HepG2 (cell line): ENCODE data around the gene VAMP5. TPM values are rescaled to one million over a fixed set of nuclear protein-coding genes. Genes with fewer than 3 reads are reported as not detected.

Source experiments
- ATAC-seq: fragments of 200-7000 bp; cut with Tn5 transposase; 3 replicates; pipeline ENCODE4 v1.9.1; 2020; ENCODE audit warnings: mild to moderate bottlenecking, moderate library complexity
- BruUV-seq: library from RNA; stranded (reverse); fragments of 400-500 nt; replicated peaks from 2 replicates; lab custom pipeline; 2021; lab: Mats Ljungman, UMichigan
- CTCF ChIA-PET: fragments of 300-600 bp; formaldehyde crosslinking; extraction: SDS; loops from one replicate; lab custom pipeline; 2021; ENCODE audit warnings: low total read pairs, inconsistent platforms, low intra/inter-chr PET ratio; lab: Yijun Ruan, JAX
- POLR2A ChIA-PET: fragments of 350-600 bp; sonication (Branson Sonifier 250); formaldehyde crosslinking; loops from one replicate; lab custom pipeline; 2020; ENCODE audit warnings: antibody characterized with exemption, inconsistent platforms; lab: Yijun Ruan, JAX
- DNase-seq: peaks from one replicate; pipeline ENCODE4 v3.0.0-alpha.2; 2015; ENCODE audit warnings: low spot score
- FAIRE-seq: peaks from 3 replicates; lab custom pipeline; 2011; peaks lifted over from hg19 to GRCh38; lab: Jason Lieb, UNC
- H2AFZ ChIP-seq: one replicate; pipeline ENCODE4 v1.6.1; 2011; ENCODE audit warnings: low read length, inconsistent platforms
- H3K27ac ChIP-seq: fragments of 300-600 bp; 3 replicates; pipeline ENCODE4 v1.8.0; 2011; ENCODE audit warnings: mixed run types, mild to moderate bottlenecking, mixed read lengths, low read length, inconsistent platforms; ENCODE audit not compliant: insufficient read depth; ENCODE audit errors: extremely low read length
- H3K27me3 ChIP-seq, 2 experiments: fragments of 200-600 bp in 1 of 2; 2 replicates in 1 of 2; 3 replicates in 1 of 2; pipeline versions ENCODE4 v1.6.0 to v1.8.0; 2011; ENCODE audit warnings: low read length in 2 of 2, mild to moderate bottlenecking in 2 of 2, moderate library complexity in 2 of 2, inconsistent platforms in 1 of 2; ENCODE audit not compliant: insufficient read depth in 2 of 2, control insufficient read depth in 1 of 2
- H3K36me3 ChIP-seq, 2 experiments: fragments of 200-600 bp in 1 of 2; replicated peaks in 1 of 2; 2 replicates in 1 of 2; 3 replicates in 1 of 2; pipeline versions ENCODE4 v1.5.1 to v1.8.0; 2011; ENCODE audit warnings: low read length in 2 of 2, inconsistent platforms in 1 of 2; ENCODE audit not compliant: insufficient read depth in 2 of 2, control insufficient read depth in 1 of 2
- H3K4me1 ChIP-seq: 2 replicates; pipeline ENCODE4 v1.5.1; 2012; ENCODE audit warnings: low read length, inconsistent platforms; ENCODE audit not compliant: insufficient read depth
- H3K4me2 ChIP-seq: 2 replicates; pipeline ENCODE4 v1.6.0; 2011; ENCODE audit warnings: low read depth, low read length, inconsistent platforms
- H3K4me3 ChIP-seq, 3 experiments: fragments of 200-600 bp in 1 of 3; sonication (generic), shearing (Covaris generic) in 1 of 3; replicated peaks in 1 of 3; 2 replicates each; pipeline ENCODE4 v1.5.1; 2011 to 2016; ENCODE audit warnings: low read length in 3 of 3, inconsistent platforms in 2 of 3, low read depth in 2 of 3, mild to moderate bottlenecking in 2 of 3, control low read depth in 1 of 3, mixed read lengths in 1 of 3; ENCODE audit not compliant: insufficient read depth in 1 of 3
- H3K79me2 ChIP-seq: one replicate; pipeline ENCODE4 v1.6.1; 2011; ENCODE audit warnings: low read length, inconsistent platforms; ENCODE audit not compliant: insufficient read depth
- H3K9ac ChIP-seq: 2 replicates; pipeline ENCODE4 v1.6.0; 2011; ENCODE audit warnings: mild to moderate bottlenecking, low read depth, low read length, inconsistent platforms; ENCODE audit not compliant: insufficient read depth
- H3K9me3 ChIP-seq: 2 replicates; pipeline ENCODE4 v1.5.1; 2012; ENCODE audit warnings: mild to moderate bottlenecking, low read length
- H4K20me1 ChIP-seq: 2 replicates; pipeline ENCODE4 v1.6.0; 2011; ENCODE audit warnings: inconsistent platforms, mild to moderate bottlenecking, low read length, moderate library complexity; ENCODE audit not compliant: insufficient read depth
- CEBPG ChIP-seq: IDR thresholded peaks from 2 replicates; pipeline ENCODE4 v1.6.1; 2016
- EP300 ChIP-seq, 3 experiments: sonication (generic) in 1 of 3; formaldehyde crosslinking in 1 of 3; IDR thresholded peaks; 2 replicates each; pipeline versions ENCODE4 v1.5.1 to v1.6.1; 2011 to 2020; ENCODE audit warnings: low read depth in 2 of 3, low read length in 2 of 3, borderline replicate concordance in 1 of 3, improper control_type of control experiment in 1 of 3, mild to moderate bottlenecking in 1 of 3, missing genetic modification reagents in 1 of 3, moderate library complexity in 1 of 3
- EZH2 ChIP-seq: conservative IDR thresholded peaks from 2 replicates; pipeline ENCODE4 v1.6.1; 2012; ENCODE audit warnings: mild to moderate bottlenecking, low read depth, low read length, moderate library complexity
- HCFC1 ChIP-seq: fragments of 150-350 bp; IDR thresholded peaks from 2 replicates; pipeline ENCODE4 v1.6.1; 2014; ENCODE audit warnings: low read depth, low read length
- HDAC1 ChIP-seq: sonication (generic); formaldehyde crosslinking; IDR thresholded peaks from 2 replicates; pipeline ENCODE4 v1.5.1; 2020; ENCODE audit warnings: mild to moderate bottlenecking, missing genetic modification reagents
- PTBP1 ChIP-seq: fragments of 200-400 bp; formaldehyde crosslinking; IDR thresholded peaks from 2 replicates; pipeline ENCODE4 v1.6.1; 2018; ENCODE audit warnings: low read length, low read depth; ENCODE audit not compliant: poor library complexity, severe bottlenecking
- RAD51 ChIP-seq: fragments of 450-650 bp; IDR thresholded peaks from 2 replicates; pipeline ENCODE4 v1.6.1; 2016; ENCODE audit warnings: borderline replicate concordance
- RARG ChIP-seq: sonication (generic); formaldehyde crosslinking; IDR thresholded peaks from 2 replicates; pipeline ENCODE4 v1.4.0; 2020; ENCODE audit warnings: low read depth, mild to moderate bottlenecking, missing genetic modification reagents
- TBP ChIP-seq: sonication (generic); formaldehyde crosslinking; IDR thresholded peaks from 2 replicates; pipeline ENCODE4 v1.5.0; 2020; ENCODE audit warnings: missing genetic modification reagents
- ZNF10 ChIP-seq: sonication (generic); formaldehyde crosslinking; IDR thresholded peaks from 2 replicates; pipeline ENCODE4 v1.4.0; 2020; ENCODE audit warnings: mild to moderate bottlenecking, low read depth, missing genetic modification reagents, borderline replicate concordance
- ZNF225 ChIP-seq: sonication (generic); formaldehyde crosslinking; IDR thresholded peaks from 2 replicates; pipeline ENCODE4 v1.4.0; 2020; ENCODE audit warnings: mild to moderate bottlenecking, missing genetic modification reagents
- ZNF644 ChIP-seq: IDR thresholded peaks from 2 replicates; pipeline ENCODE4 v1.6.1; 2016; ENCODE audit warnings: low read depth
- ZNF670 ChIP-seq: sonication (generic); formaldehyde crosslinking; IDR thresholded peaks from 2 replicates; pipeline ENCODE4 v1.8.0; 2022; ENCODE audit warnings: mild to moderate bottlenecking, missing genetic modification reagents, borderline replicate concordance
- ZNF737 ChIP-seq: sonication (generic); formaldehyde crosslinking; IDR thresholded peaks from 2 replicates; pipeline ENCODE4 v1.5.0; 2020; ENCODE audit warnings: missing genetic modification reagents, mild to moderate bottlenecking, borderline replicate concordance
- WGBS: methylation state at CpG from one replicate; pipeline ENCODE4 v1.1.6; 2017; ENCODE audit warnings: low lambda C conversion rate; 5-methylcytosine and 5-hydroxymethylcytosine counted together
- in situ Hi-C: cut with HindIII; loops from 2 replicates; pipeline ENCODE4 v1.10.0; 2017; ENCODE audit warnings: low pct_unique_long_range_greater_than_20kb; ENCODE audit not compliant: extremely low pct_ligation_motif_present
- intact Hi-C: fragments of 100-400 bp; cut with micrococcal nuclease; formaldehyde crosslinking; loops from one replicate; pipeline ENCODE4 v1.10.0; 2022; ENCODE audit not compliant: unreplicated experiment
- polyA plus RNA-seq, 8 experiments: library from polyadenylated mRNA; depleted of rRNA in 3 of 8; stranded (reverse) in 7 of 8; unstranded in 1 of 8; fragments of >200 nt; fragmentation: Illumina TruSeq in 4 of 8; extraction: Trizol in 4 of 8; gene quantifications; 2 replicates each; pipeline versions ENCODE4 v1.2.1 to v1.2.3, GENCODE V29; 2011 to 2016; ENCODE audit warnings: low read depth in 4 of 8, missing spikeins in 1 of 8, mixed read lengths in 1 of 8; ENCODE audit not compliant: insufficient read depth in 1 of 8
- total RNA-seq, 5 experiments: library from RNA; depleted of rRNA; stranded (reverse); fragments of >200 nt; fragmentation: Illumina TruSeq; extraction: Trizol; gene quantifications; 2 replicates each; pipeline ENCODE4 v1.2.3, GENCODE V29; 2016; ENCODE audit warnings: low read depth in 1 of 5
- TF ChIP-seq, protein P1 (sequence below): sonication (generic); formaldehyde crosslinking; IDR thresholded peaks from 2 replicates; pipeline ENCODE4 v1.8.1; 2023; ENCODE audit warnings: missing genetic modification reagents, mild to moderate bottlenecking, borderline replicate concordance
- TF ChIP-seq, protein P2 (sequence below): sonication (generic); formaldehyde crosslinking; IDR thresholded peaks from 2 replicates; pipeline ENCODE4 v1.5.1; 2020; ENCODE audit warnings: mild to moderate bottlenecking, missing genetic modification reagents, borderline replicate concordance

The VAMP5 gene
- total and polyA plus RNA-seq, 2 of the 13 experiments (the other 11 are each of a cell fraction or from before 2014, with no cell fraction given) = 7.2 to 56.7 TPM

DNA sequence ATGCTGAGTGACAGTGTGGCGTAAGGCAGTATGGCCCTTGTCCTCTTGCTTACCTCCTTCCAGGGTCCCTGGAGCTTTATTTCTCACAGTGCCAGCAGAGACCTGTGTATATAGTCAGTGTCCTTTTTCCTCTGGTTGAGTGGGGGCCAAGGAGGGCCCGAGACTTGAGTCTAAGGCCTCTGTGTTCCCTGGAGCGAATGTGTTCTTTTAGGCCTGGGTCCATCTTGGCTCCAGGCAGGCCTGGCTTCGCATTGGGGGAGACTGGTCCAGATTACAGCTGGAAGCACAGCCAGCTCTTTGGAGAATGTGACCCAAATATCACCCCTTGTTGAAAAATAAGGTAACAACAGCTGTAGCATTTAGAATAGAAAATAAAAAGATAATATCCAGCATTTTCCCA is 5.0 kb downstream of the VAMP5 start:
- in situ Hi-C loops (no loop called here), intact Hi-C loops (no loop called here)
- BruUV-seq = no TSS peak
- ChIA-PET CTCF (no interaction called here), POLR2A (interaction anchor here (22.7 to 25.9 kb wide), 2 partner anchors 16 to 31 kb away, joined by 645 to 795 read pairs; partner anchors contain the start of genes C2orf68, GGCX, RNF181 and TMEM150A)
- TF ChIP-seq RARG (CRISPR knock-in tag) = no peak
- Histone ChIP-seq H2AFZ (no peak overlapping the region), H3K4me3 (no peak overlapping the region), H3K27ac (no peak overlapping the region), H3K36me3 (no peaks in the 10 kb centered on the region), H3K9me3 (no peaks in the 10 kb centered on the region), H3K4me2 (no peak overlapping the region), H3K9ac (no peak overlapping the region), H4K20me1 (no peaks in the 10 kb centered on the region), H3K4me1 (peaks cover 97% of the 10 kb centered on the region), H3K27me3 (no peaks in the 10 kb centered on the region), H3K79me2 (no peaks in the 10 kb centered on the region)
- ATAC-seq (no peak), FAIRE-seq (no peak), DNase-seq (no peak)
- 87% methylated on average over 4 of the region's 4 CpGs for WGBS

DNA sequence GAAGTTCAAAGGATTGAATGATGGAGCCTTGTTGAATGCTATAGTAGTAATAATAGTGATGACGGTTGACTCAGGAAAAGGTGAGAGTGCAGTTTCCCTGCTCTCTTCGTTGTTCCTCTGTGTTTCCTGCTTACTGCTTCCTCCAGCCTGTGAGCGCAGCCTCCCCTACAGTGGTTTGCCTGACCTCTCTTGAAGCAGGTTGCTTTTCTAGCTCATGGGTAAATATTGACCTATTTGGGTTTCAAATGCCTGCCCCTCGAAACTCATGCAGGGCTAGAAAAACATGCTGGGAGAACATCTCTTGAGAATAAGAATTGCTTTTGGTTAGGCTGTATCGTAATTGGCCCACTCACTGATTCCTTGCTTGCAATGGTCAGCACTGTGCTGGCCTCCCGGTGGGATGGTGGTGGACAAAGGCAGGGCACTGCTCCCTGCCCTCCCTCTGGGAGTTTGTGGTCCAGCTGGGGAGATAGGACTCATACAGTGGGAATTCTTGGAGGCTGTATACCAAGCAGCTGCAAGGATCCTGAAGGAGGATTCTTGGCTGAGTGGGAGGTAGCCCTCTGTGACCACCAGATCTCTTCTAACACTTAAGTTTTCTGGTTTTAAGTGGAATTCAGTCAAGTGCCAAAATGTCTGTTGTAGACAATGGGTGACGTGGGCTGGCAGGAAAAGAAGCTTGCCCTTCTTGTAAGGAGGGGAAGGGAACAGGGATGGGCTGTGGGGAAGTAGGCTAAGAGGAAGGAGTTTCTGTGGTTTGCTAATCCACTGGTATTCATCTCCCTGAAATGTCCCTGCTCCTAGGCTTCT is 6.0 kb downstream of the VAMP5 start:
- Histone ChIP-seq H4K20me1 (no peaks in the 10 kb centered on the region), H2AFZ (no peak overlapping the region), H3K36me3 (no peaks in the 10 kb centered on the region), H3K79me2 (no peaks in the 10 kb centered on the region), H3K9ac (0 out of 2 replicates have a peak overlapping the region, but pooled peaks have one; percentile 18), H3K27me3 (no peaks in the 10 kb centered on the region), H3K27ac (no peak overlapping the region), H3K4me3 (peak overlapping the region in 1 of 3 experiments; percentile 29; a peak in 2 of 6 replicates), H3K9me3 (no peaks in the 10 kb centered on the region), H3K4me1 (peaks cover 95% of the 10 kb centered on the region), H3K4me2 (peak overlapping the region; percentile 65)
- intact Hi-C loops = no loop called here
- no TSS peak for BruUV-seq
- peak; percentile 56 for ATAC-seq
- in situ Hi-C loops = no loop called here
- POLR2A ChIA-PET = interaction anchor here (1.0 to 25.9 kb wide), 7 partner anchors 11 to 171 kb away, joined by 3 to 795 read pairs (median 12); partner anchors contain the start of genes C2orf68, GGCX, MAT2A and RNF181
- peak; percentile 73 for FAIRE-seq
- 15% methylated on average over 7 of the region's 7 CpGs for WGBS
- CTCF ChIA-PET = no interaction called here
- peak; percentile 82 for DNase-seq
- TF ChIP-seq ZNF10 (CRISPR knock-in tag) (no peak), CEBPG (CRISPR knock-in tag) (peak; percentile 13; the same call in 1 of the 2 replicates), HDAC1 (CRISPR knock-in tag) (peak; percentile 68), EZH2 (no peak), TBP (no peak), ZNF644 (CRISPR knock-in tag) (0 out of 2 replicates have a peak, but pooled peaks have one; percentile 37), EP300 (IDR thresholded peaks at IDR 0.05; ENCODE audit: low read depth in 2 of 2, low read length in 2 of 2) (peak in 1 of 2 experiments; percentile 73; a peak in 1 of 4 replicates), EP300 (CRISPR knock-in tag; IDR thresholded peaks at IDR 0.05; ENCODE audit: borderline replicate concordance) (no peak), PTBP1 (no peak), ZNF225 (CRISPR knock-in tag) (no peak), RAD51 (no peak), HCFC1 (no peak), ZNF670 (CRISPR knock-in tag) (no peak), ZNF737 (CRISPR knock-in tag) (no peak)
- TF ChIP-seq, protein P1, sequence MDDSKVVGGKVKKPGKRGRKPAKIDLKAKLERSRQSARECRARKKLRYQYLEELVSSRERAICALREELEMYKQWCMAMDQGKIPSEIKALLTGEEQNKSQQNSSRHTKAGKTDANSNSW (CRISPR knock-in tag) = no peak
- TF ChIP-seq, protein P2, sequence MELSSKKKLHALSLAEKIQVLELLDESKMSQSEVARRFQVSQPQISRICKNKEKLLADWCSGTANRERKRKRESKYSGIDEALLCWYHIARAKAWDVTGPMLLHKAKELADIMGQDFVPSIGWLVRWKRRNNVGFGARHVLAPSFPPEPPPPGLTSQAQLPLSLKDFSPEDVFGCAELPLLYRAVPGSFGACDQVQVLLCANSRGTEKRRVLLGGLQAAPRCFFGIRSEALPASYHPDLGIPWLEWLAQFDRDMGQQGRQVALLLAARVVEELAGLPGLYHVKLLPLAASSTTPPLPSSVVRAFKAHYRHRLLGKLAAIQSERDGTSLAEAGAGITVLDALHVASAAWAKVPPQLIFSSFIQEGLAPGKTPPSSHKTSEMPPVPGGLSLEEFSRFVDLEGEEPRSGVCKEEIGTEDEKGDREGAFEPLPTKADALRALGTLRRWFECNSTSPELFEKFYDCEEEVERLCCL (CRISPR knock-in tag) = no peak
